Measurements from ENCODE around the gene APBA3.

Gene APBA3, protein sequence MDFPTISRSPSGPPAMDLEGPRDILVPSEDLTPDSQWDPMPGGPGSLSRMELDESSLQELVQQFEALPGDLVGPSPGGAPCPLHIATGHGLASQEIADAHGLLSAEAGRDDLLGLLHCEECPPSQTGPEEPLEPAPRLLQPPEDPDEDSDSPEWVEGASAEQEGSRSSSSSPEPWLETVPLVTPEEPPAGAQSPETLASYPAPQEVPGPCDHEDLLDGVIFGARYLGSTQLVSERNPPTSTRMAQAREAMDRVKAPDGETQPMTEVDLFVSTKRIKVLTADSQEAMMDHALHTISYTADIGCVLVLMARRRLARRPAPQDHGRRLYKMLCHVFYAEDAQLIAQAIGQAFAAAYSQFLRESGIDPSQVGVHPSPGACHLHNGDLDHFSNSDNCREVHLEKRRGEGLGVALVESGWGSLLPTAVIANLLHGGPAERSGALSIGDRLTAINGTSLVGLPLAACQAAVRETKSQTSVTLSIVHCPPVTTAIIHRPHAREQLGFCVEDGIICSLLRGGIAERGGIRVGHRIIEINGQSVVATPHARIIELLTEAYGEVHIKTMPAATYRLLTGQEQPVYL

DNA sequence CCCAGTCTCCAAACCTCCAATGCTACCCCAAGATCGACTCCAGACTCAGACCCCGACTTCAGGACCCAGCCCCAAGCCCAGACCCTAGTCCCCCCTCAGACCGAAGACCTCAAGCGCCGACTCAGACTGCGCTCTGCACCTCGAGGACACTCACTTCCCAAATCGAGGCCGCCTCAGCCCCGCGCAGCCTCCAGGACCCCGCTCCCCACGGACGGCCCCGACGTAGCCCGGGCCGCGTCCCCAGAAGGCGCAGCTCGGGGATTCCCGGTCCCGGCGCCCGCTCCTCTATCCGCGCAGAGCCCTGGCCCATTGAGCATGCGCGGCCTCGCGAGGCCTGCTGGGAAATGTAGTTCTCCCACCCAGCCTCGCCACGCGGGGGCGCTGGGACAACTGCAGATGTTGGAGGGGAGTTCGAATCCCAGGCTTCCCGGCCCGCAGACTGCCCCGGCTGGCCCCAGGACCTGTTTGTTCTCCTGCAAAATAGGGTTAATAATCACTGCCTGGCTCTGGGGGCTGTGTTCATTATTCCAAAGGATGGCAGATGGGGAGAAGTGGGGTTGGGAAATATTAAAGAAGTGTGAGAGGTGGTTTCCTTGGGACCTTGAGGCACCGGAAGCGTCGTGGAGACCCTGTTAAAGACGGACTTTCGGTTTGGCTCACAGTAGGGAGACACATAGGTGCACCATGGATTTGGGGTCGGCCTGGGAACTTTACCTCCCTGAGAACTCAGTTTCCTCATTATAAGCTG lies at the start of gene APBA3:
Gene APBA3, minus strand, starts transcription at position 311 of the 748 bp plus-strand sequence. CDS start 1,428 bp downstream, outside the sequence.
- DNase-seq (ENCODE audit: low read depth in 2 of 2): peak; percentile 62

DNA sequence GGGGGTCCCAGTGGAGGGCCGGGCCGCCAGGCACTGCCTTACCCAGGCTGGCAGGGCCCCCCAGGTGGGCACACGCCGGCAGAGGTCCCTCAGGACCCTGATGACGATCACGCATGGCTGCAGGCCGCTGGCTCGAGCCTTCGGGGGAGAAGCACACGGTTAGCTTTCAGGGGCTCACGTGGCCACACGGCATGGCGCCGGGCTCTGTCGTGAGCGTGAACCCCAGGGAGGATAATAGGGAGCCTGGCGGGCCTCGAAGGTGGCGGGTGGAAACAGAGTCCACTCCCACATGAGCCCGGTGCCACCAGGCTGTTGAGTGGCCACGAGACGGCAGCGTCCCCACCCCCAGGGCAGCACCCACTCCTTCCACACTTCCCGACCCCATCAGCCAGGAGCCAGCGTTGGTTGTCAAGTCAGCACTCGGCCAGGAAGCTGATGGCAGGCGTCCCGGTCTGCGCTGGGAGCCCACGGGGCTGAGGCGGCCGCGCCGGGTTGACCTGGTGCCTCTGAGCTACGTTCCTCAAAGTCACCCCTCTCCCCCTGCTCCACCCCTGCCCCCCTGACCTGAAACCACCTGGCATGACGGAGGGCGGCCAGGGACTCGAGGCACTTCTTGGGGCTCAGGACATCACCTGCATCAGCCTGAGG lies 49.3 kb upstream of the APBA3 start:
- DNase-seq (ENCODE audit: low read depth in 2 of 2): no peak

DNA sequence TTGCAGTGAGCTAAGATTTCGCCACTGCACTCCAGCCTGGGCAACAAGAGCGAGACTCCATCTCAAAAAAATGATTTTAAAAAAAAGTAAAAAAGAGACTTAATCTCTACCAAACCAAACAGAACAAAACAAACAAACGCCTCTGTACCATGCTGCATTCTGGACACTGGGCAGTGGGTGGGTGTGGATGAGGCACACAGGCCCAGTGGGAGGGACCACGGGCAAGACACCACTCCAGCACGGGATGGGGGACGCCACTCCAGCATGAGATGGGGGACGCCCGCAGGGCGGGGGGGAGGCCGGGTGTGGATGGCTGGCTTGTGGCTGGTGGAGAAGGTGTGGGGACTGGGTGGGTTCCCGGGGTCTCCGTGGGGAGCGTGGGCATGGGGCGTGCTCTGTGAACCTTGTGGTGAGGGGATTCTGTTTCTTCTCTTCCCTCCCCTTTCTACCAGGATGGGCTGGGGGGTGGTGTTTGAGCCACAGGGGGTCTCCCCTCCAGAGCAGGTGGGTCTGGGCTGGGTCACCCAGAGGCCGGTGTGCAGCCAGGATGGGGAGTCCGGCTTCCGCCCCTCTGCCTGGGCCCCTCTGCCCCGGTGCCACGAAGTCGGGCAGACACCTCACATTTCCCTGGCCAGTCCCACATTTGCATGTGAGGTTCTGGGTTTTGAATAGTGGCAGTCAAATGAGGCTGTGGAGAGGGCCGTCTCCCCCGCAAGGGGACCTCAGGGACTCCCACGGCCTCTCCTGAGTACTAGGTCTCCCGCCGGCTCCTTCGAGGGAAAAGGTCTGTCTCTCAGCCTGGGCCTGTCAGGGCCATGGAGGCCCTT lies 48.6 kb upstream of the APBA3 start:
- DNase-seq (ENCODE audit: low read depth in 2 of 2): no peak

DNA sequence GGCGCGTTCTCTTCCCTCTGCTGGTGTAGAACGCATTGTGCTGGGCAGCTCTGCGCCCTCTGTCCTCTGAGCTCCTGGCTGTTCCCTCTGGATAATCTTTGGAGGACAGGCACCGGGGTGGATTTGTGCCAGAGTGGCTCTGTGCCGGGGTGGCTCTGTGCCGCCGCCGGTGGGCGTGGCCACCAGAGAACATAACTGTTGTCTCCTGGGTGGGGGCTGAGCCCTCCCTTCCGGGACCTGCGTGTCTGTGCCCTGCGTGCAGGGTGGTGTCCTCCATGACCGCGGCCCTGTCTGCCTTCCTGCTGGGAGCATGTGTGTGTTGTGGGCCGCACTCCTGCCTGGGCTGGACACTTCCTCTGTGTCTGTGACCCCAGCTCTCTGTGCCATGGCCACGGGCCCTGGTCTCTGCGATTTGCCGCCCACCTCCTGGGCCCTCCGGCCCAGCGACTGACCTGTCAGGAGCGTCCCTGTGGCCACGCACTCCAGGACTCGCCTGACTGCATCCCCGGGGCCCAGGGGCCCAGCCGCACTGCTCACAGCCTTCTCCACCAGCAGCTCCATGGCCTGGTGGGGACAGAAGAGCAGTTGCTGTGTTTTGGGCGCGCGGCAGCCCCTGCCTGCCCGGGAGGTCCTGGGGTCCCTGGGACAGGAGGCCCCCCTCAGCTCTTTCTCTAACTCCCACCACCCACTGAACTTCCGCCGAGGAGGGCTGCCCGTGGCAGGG lies 47.1 kb upstream of the APBA3 start:
- no peak for DNase-seq (ENCODE audit: low read depth in 2 of 2)

DNA sequence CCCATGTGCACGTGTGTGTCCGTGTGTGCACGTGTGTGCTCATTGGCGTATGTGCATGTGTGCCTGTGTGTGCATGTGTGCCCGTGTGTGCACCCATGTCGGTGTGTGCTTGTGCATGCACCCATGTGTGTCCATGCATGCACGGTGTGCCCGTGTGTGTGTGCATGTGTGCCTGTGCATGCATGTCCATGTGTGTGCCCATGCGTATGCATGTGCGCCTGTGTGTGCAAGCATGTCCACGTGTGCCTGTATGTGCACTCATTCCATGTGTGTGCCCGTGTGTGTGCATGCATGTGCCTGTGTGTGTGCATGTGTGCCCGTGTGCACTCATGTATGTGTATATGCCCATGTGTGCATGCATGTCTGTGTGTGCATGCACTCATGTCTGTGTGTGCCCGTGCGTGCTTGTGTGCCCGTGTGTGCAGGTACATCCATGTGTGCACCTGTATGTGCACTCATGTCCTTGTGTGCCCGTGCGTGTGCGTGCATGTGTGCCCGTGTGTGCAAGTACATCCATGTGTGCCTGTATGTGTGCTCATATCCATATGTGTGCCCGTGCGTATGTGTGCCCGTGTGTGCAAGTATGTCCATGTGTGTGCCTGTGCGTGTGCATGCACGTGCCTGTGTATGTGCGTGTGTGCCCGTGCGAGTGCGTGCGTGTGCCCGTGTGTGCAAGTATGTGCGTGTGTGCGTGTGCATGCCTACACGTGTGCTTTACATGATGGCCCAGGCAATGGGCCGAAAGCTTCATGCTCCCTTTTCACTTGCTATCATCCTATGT lies 46.3 kb upstream of the APBA3 start:
- no peak for DNase-seq (ENCODE audit: low read depth in 2 of 2)

DNA sequence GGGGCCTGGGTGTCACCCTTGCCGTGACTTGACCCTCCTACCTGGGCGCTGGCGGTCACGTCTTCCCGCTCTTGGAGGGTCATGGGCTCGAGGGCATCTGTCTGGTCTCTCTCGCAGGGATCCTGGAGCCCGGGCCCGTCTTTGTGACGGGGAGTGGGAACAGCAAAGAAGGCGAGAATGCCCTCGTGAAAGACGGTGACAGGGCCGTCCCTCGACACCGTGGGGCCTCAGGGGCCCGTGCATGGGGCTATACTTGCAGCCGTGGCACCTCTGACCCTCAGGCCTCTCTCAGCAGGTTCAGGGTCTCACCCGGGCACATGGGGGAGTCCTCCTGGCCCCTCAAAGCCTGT lies 45.6 kb upstream of the APBA3 start:
- DNase-seq (ENCODE audit: low read depth in 2 of 2): no peak

DNA sequence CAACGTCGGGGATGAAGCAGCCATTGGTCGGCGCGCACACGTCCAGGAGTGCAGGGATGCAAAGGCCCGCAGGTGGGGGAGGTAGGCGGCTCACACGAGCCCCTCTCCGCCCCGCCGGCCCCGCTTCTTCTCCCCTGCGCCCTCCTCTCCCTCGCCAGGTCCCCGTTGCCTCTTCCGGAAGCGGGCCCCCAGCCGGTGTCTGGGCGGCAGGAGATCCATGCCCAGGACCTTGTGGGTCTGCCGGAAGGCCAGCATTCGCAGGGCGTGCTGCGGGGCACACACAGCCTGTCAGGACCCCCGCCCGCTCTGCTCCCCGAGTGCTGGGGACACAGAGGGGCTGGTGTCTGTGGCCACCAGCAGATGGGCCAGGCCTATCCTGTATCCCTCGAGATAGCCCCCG lies 44.4 kb upstream of the APBA3 start:
- DNase-seq (ENCODE audit: low read depth in 2 of 2): no peak

DNA sequence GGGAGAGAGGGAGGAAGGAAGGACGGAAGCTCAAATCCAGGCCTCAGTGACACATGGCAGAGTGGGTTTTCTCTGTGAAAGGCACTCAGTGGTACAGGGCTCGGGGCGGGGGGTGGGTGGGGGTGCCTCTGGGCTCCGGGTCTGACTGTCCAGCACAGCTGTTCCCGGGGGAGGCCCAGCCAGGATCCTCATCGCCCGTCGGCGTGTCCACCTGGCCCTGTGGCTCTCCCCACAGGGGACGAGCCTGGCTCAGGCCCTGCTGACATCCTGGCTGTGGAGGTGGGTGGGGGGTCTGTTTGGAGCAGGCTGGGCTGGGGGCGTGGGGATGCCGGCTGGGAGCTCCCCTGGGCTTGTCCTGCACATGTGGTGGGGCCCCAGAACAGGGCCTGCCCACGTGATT lies 42.9 kb upstream of the APBA3 start:
- DNase-seq (ENCODE audit: low read depth in 2 of 2): no peak

DNA sequence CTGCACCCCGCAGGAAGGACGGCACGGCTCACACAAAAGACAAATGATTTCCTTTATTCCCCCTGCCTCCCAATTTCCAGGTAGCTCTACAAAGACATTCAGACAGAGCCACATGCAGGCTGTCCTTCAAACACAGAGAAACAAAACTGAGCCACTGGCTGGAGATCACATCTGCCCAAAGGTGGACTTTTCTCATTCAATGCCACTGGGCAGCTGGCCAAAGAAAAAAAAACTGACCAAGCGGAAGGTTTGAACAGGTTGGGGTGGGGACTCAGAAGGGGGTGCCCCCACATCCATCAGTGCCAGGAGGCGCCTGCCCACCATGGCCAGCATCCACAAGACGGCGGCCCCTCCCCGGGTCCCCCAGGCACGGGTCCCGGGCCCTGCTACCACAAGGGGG lies 42.5 kb upstream of the APBA3 start:
- no peak for DNase-seq (ENCODE audit: low read depth in 2 of 2)

DNA sequence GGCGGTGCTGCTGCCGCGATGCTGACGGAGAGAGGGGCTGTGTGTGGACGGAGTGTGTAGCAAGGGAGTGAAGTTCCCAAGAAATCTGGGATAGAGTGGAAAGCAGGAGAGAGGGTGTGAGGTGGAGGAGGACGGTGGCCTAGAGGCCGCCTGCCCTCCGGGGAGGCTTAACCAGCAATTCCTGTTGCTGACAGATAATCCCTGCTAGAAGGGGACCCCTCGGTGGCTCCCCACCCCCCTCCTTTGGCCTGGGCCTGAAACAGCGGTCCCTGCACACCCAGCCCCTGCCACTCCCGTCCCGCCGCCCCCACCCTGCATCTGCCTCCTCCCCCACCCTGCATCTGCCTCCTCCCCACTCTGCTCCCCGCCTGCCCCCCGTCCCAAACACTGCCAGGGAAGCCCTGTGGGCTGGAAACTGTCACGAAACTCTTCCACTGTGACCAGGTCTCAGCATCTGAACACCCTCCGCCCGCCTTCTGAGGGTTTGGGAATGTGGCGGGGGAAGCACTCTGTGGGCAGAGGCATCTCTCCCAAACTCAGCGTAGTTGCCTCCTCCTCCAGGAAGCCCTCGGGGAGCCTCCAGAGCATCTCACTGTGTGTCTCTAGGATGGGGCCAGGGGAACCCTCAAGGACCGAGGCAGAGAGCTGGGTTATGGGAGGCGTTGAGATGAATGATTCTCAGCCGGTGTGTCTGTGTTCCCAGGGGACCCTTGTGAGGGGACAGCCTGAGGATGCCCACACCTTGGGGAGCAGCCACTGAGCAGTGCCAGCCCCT lies 41.8 kb upstream of the APBA3 start:
- DNase-seq (ENCODE audit: low read depth in 2 of 2): no peak

DNA sequence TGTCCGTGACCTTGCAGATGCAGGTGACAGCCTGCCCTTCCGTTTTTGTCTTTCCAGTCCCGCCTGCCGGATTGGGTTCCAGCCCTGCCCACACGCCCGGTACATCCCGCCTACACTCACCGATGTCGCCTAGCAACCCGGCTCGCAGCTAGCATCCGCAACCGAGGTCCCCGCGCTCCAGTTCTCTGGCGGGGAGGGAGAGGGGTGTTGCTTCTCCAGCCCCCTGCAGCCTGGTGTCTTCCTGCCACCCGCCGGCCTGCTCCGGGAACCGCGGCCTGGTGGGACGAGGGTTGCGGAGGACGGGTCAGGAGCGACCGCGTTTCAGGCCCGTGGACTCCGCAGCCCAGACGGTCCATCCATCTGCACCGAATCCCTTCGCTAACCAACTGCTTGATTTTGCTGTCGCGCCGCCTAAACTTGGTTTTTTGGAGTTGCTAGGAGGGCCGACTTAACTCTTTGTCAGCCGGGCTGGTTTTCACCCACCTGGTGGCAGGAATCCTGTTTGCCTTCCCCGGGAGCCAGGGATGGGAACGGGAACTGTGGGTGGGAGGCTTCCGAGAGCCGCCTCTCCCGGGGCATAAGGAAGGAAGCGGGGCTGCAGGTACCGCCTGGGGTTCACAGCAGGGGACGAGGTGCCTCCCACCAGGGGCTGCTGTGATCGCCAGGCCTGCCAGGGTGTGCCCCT lies 40.1 kb upstream of the APBA3 start:
- no peak for DNase-seq (ENCODE audit: low read depth in 2 of 2)

DNA sequence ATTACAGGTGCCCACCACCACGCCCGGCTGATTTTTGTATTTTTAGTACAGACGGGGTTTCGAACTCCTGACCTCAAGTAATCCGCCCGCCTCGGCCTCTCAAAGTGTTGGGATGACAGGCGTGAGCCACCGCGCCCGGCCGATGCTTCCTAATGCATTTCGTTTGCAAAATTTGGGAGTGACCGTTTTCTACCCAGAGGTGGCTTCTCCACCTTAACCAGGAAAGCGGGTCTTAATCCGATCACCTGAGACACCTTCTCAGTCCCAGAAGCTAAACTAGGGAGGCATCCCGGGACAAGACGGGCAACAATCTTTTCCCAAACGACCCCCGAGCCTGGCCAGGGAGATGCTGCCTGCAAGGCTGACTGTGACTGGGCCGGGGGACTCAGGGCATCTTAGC lies 39.5 kb upstream of the APBA3 start:
- DNase-seq (ENCODE audit: low read depth in 2 of 2): no peak

DNA sequence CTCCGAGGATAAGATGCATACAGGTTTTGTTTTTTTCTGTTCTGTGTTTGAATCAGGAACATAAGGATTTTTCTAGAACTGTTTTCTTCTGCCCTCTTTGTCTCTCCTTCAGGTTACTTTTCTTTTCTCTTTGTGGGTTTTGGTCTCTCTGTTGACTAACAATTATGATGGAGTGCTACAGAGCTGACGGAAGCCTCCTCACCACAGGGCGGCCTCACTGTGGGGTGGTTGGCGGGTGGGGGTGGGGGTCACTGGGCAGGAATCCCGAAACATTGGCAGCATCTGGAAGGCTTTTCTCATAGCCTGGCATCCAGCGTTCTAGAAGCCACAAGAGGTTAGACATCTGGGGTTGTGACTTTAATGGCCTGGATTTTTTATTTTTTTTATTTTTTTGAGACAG lies 36.6 kb upstream of the APBA3 start:
- no peak for DNase-seq (ENCODE audit: low read depth in 2 of 2)

DNA sequence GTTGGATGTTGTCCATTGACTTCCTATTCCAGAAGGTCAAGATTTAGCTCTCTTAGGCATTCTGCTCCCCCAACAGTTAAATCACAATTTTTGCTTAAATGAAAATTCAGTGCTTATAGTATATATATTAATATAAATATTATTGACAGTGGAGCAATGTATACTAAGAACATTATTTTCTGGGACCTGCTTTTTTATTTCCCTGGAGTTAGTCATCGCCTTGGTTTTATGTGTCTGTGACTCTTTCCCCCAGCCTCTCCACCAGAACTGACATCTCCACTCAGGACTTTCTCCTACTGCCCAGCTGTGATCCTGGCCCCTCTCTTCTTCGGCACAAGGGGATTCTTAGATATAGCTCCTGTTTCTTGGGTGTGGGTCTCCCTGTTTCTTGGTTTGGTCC lies 34.9 kb upstream of the APBA3 start:
- no peak for DNase-seq (ENCODE audit: low read depth in 2 of 2)

DNA sequence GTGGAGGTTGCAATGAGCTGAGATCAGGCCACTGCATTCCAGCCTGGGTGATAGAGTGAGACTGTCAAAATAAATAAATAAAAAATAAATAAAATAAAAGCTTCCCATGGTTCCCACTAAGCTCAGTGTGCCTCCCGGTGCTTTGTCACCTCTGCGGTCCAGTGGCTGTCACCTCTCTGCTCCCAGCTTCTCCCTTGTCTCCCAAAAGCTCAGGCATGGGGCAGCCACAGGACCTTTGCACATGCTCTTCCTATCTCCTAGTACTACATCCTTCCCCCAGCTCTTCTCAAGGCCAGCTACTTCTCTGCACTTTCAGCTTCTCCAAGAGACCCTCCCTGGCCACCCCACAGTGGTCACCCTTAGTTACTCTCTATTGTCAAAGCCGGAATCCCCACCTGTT lies 32.3 kb upstream of the APBA3 start:
- DNase-seq (ENCODE audit: low read depth in 2 of 2): no peak

DNA sequence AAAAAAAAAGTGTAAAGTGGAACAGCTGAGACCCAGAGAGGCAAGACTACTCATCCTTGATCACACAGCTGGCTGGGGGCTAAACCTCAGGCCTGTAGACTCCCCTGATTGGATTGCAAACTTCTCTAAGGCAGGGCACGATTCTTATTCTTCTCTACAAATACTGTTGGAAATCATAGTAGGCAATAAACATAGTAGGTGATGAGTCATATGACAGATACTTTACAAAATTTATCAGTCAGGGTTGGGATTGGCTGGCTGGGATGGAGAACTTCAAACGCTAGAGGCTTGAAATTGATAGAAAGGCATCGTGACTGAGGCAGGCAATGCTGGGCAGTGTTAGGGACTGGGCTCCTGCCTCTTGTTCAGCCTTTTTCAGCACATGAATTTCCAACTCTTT lies 30.6 kb upstream of the APBA3 start:
- DNase-seq (ENCODE audit: low read depth in 2 of 2): no peak

DNA sequence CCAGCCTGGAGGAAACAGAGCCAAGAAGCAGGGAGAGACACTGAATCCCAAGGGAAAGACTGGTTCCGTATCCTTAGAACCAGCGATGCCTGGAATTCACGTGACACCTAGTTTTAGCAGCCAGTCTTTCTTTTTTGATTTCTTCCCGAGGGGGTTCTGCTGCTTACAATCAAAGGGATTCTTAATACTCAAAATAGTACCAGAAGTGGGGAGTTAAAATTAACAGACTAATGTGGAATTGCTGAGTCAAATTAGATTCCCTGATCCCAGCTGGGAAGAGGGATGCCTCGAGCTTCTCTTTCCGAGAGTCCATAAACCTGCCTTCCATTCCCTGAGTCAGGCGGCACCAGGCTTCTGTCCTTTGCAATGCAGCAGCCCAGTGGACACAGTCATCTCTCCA lies 29.4 kb upstream of the APBA3 start:
- no peak for DNase-seq (ENCODE audit: low read depth in 2 of 2)

DNA sequence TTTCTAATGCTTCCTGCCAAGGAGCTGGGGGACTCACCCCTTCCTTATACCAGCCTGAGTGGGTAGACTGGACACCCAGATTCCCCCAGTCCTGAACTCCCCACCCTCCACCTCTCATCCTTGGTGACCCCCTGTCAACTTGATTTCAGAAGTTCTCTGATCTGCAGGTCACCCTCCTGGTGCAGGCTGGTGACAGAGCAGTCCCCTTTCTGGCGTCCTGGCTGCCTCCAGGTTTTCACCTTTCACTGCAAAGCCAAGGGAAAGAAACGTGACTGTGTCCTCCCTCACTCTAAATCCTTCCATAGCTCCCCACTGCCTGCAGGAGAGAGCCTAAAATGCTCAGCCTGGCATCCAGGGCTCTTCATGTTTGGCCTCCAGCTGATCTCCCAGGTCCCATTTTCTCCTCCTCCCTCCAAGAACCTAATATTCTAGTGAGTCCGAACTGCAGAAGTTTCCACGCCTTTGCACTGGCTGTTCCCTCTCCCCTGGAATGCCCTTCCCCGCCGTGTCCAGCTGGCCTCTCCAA lies 28.8 kb upstream of the APBA3 start:
- DNase-seq (ENCODE audit: low read depth in 2 of 2): no peak
